ENCODE measurements around the gene KDM3A. TPM values are rescaled to one million over a fixed set of nuclear protein-coding genes. Genes with fewer than 3 reads are reported as not detected.

KDM3A gene
- total RNA-seq, 1 experiment from 2014 or later, result 52.6 TPM

- Histone ChIP-seq H3K9me2 (ENCODE audit: insufficient read depth) (0 out of 2 replicates have a peak, but pooled peaks cover 7% of the 10 kb centered on the region), H3K4me2 (ENCODE audit: low read length) (no peak overlapping the region), H2AFZ (ENCODE audit: low read depth, low read length, poor library complexity, severe bottlenecking) (no peak overlapping the region), H3K4me1 (ENCODE audit: control insufficient read depth in 1 of 2, insufficient read depth in 2 of 2, low read length in 2 of 2) (peaks cover 9% of the 10 kb centered on the region in 2 experiments; a peak in 3 of 4 replicates), H3K79me2 (ENCODE audit: insufficient read depth, low read length) (no peaks in the 10 kb centered on the region), H4K20me1 (ENCODE audit: insufficient read depth) (no peaks in the 10 kb centered on the region), H3K9ac (ENCODE audit: low read length) (no peak overlapping the region), H3K9me3 (ENCODE audit: control insufficient read depth in 1 of 2, insufficient read depth in 1 of 2, low read depth in 1 of 2, low read length in 2 of 2) (no peaks in the 10 kb centered on the region), H3K4me3 (replicated peaks in 1 of 2; ENCODE audit: low read depth in 1 of 2, low read length in 2 of 2) (no peak overlapping the region), H3K36me3 (ENCODE audit: control insufficient read depth in 1 of 2, insufficient read depth in 2 of 2, low read length in 2 of 2) (no peaks in the 10 kb centered on the region), H3K27ac (ENCODE audit: low read depth, low read length) (no peak overlapping the region), H3K27me3 (ENCODE audit: insufficient read depth, low read length) (no peaks in the 10 kb centered on the region)
- intact Hi-C loops (cut with micrococcal nuclease), result no loop called here
- CTCF ChIA-PET, result interaction anchor here (2.5 kb wide), 1 partner anchor 177 kb away, joined by 10 read pairs; no protein-coding TSS in a partner anchor
- POLR2A ChIA-PET, result interaction anchor here (1.6 kb wide), 1 partner anchor 165 kb away, joined by 3 read pairs; no protein-coding TSS in a partner anchor
- DNase-seq (ENCODE audit: low read depth, low spot score) (no peak), ATAC-seq (no peak)
- TF ChIP-seq MAX (IDR thresholded peaks at IDR 0.05) (no peak), ZBTB33 (IDR thresholded peaks at IDR 0.05; ENCODE audit: extremely low read depth, insufficient replicate concordance, low read length) (no peak), POLR2A (IDR thresholded peaks at IDR 0.05; ENCODE audit: borderline replicate concordance, extremely low read depth, insufficient read depth, insufficient read length) (no peak), CBX3 (IDR thresholded peaks at IDR 0.05; ENCODE audit: low read depth) (no peak), POLR2AphosphoS5 (IDR thresholded peaks at IDR 0.05; ENCODE audit: low read depth, low read length) (no peak), EZH2 (IDR thresholded peaks at IDR 0.05) (no peak), YY1 (IDR thresholded peaks at IDR 0.05; ENCODE audit: extremely low read depth, insufficient replicate concordance, low read depth, low read length) (no peak), CTCF (IDR thresholded peaks at IDR 0.05 in 2 of 3, conservative IDR thresholded peaks at IDR 0.05 in 1 of 3; ENCODE audit: borderline replicate concordance in 1 of 3, insufficient read depth in 1 of 3, low read depth in 2 of 3, low read length in 2 of 3) (no peak), REST (IDR thresholded peaks at IDR 0.05; ENCODE audit: low read depth) (no peak), TCF7L2 (IDR thresholded peaks at IDR 0.05; ENCODE audit: borderline replicate concordance, extremely low read depth, insufficient read depth, insufficient read length) (no peak), JUND (IDR thresholded peaks at IDR 0.05) (no peak), FOSL1 (IDR thresholded peaks at IDR 0.05; ENCODE audit: low read depth) (no peak), SIN3A (IDR thresholded peaks at IDR 0.05; ENCODE audit: low read depth) (no peak), SRF (IDR thresholded peaks at IDR 0.05; ENCODE audit: low read depth) (no peak), EGR1 (IDR thresholded peaks at IDR 0.05; ENCODE audit: low read depth) (no peak), EZH2phosphoT487 (IDR thresholded peaks at IDR 0.05; ENCODE audit: borderline replicate concordance) (no peak), RAD21 (IDR thresholded peaks at IDR 0.05; ENCODE audit: low read depth) (no peak)
- RAD21 ChIA-PET (ENCODE audit: low non-redundant PET in 1 of 2, low total read pairs in 2 of 2, uncharacterized antibody in 2 of 2, unreplicated experiment in 2 of 2), result interaction anchor here in 1 of 2 experiments (1.4 kb wide), 1 partner anchor 177 kb away, joined by 3 read pairs; no protein-coding TSS in a partner anchor
- no TSS peak for BruUV-seq (replicated peaks)
These were observed 43.2 kb upstream of the KDM3A start for GRCh38 chr2:86397986-86398385.
